Non-pigmented ciliary epithelial cell (primary cell): ENCODE data around the gene STPG4.
"Not testable (repeated sequence)": the region's sequence is repeated elsewhere in the genome, so short reads cannot be mapped to it uniquely, and the experiment has no call there.

Experiments
- DNase-seq: peaks from one replicate; pipeline ENCODE4 v3.0.0-alpha.2; 2010; ENCODE audit warnings: low read depth

STPG4 gene

GRCh38 chr2:47172922-47173695, 18.0 kb upstream of the STPG4 start:
- DNase-seq = no peak

GRCh38 chr2:47172156-47172921, 17.2 kb upstream of the STPG4 start:
- no peak for DNase-seq

GRCh38 chr2:47169784-47170183, 14.7 kb upstream of the STPG4 start:
- DNase-seq = no peak

- not testable (repeated sequence) for DNase-seq
Observed at GRCh38 chr2:47168895-47169294, 13.8 kb upstream of the STPG4 start.

GRCh38 chr2:47167149-47167548, 12.0 kb upstream of the STPG4 start:
- no peak for DNase-seq

- DNase-seq = no peak
Observed at GRCh38 chr2:47165001-47165555, 10.0 kb upstream of the STPG4 start.

GRCh38 chr2:47162780-47163179, 7.7 kb upstream of the STPG4 start:
- DNase-seq = no peak

- no peak for DNase-seq
Observed at GRCh38 chr2:47161475-47161874, 6.4 kb upstream of the STPG4 start.

- no peak for DNase-seq
Observed at GRCh38 chr2:47160660-47161059, 5.6 kb upstream of the STPG4 start.

- no peak for DNase-seq
Observed at GRCh38 chr2:47160211-47160610, 5.1 kb upstream of the STPG4 start.

- DNase-seq = no peak
Observed at GRCh38 chr2:47159627-47160026, 4.5 kb upstream of the STPG4 start.

GRCh38 chr2:47158576-47158975, 3.5 kb upstream of the STPG4 start:
- DNase-seq = no peak

- DNase-seq = no peak
Observed at GRCh38 chr2:47152803-47153202, 2.3 kb downstream of the STPG4 start.

- DNase-seq = no peak
Observed at GRCh38 chr2:47150175-47150574, 4.9 kb downstream of the STPG4 start.

GRCh38 chr2:47147021-47147420, 8.1 kb downstream of the STPG4 start:
- DNase-seq = no peak

- DNase-seq = no peak
Observed at GRCh38 chr2:47145466-47145865, 9.6 kb downstream of the STPG4 start.

GRCh38 chr2:47141520-47141919, 13.6 kb downstream of the STPG4 start:
- DNase-seq = no peak

GRCh38 chr2:47134386-47135090, 20.6 kb downstream of the STPG4 start:
- DNase-seq = no peak

GRCh38 chr2:47133046-47133445, 22.1 kb downstream of the STPG4 start:
- DNase-seq = no peak

GRCh38 chr2:47129191-47129706, 25.9 kb downstream of the STPG4 start:
- no peak for DNase-seq

GRCh38 chr2:47128705-47129104, 26.4 kb downstream of the STPG4 start:
- DNase-seq = no peak

GRCh38 chr2:47127862-47128543, 27.1 kb downstream of the STPG4 start:
- DNase-seq = no peak
